H1 (cell line): Measurements from ENCODE around the gene NKIRAS2. TPM values are rescaled to one million over a fixed set of nuclear protein-coding genes. Genes with fewer than 3 reads are reported as not detected.

ENCODE experiments used
- CTCF ChIA-PET: fragments of 300-600 bp; sonication (Branson Sonifier 250); formaldehyde crosslinking; loops from one replicate; lab custom pipeline; 2021; ENCODE audit not compliant: partially characterized antibody; lab: Charles Lee
- POLR2A ChIA-PET: fragments of 300-600 bp; sonication (Branson Sonifier 250); formaldehyde crosslinking; loops from one replicate; lab custom pipeline; 2021; ENCODE audit warnings: inconsistent platforms; ENCODE audit not compliant: partially characterized antibody; lab: Charles Lee
- DNase-seq, 2 experiments: peaks; one replicate each; pipeline versions ENCODE4 v3.0.0 to v3.0.0-alpha.2; 2010 to 2022; ENCODE audit warnings: low spot score in 2 of 2, low read depth in 1 of 2, mixed read lengths in 1 of 2
- FAIRE-seq: peaks from 2 replicates; lab custom pipeline; 2011; peaks lifted over from hg19 to GRCh38; lab: Jason Lieb, UNC
- H2AFZ ChIP-seq: 2 replicates; pipeline ENCODE4 v1.8.1; 2012; ENCODE audit warnings: low read length, inconsistent platforms
- H2AK5ac ChIP-seq: 2 replicates; pipeline ENCODE4 v1.6.1; 2013; ENCODE audit warnings: low read depth, low read length
- H2BK120ac ChIP-seq: replicated peaks from 2 replicates; pipeline ENCODE3; 2013; ENCODE audit warnings: low read depth, low read length, inconsistent platforms
- H2BK12ac ChIP-seq: 2 replicates; pipeline ENCODE4 v1.6.1; 2013; ENCODE audit warnings: low read depth, low read length
- H2BK15ac ChIP-seq: 2 replicates; pipeline ENCODE4 v1.6.1; 2013; ENCODE audit warnings: low read length
- H2BK20ac ChIP-seq: 2 replicates; pipeline ENCODE4 v1.6.1; 2013; ENCODE audit warnings: low read length
- H2BK5ac ChIP-seq: 2 replicates; pipeline ENCODE4 v1.6.1; 2013; ENCODE audit warnings: low read depth, low read length
- H3K14ac ChIP-seq: 2 replicates; pipeline ENCODE4 v1.6.1; 2013; ENCODE audit warnings: inconsistent platforms; ENCODE audit not compliant: insufficient read length
- H3K18ac ChIP-seq: 2 replicates; pipeline ENCODE4 v1.6.1; 2013; ENCODE audit warnings: low read length; ENCODE audit errors: extremely low read depth
- H3K23ac ChIP-seq: 2 replicates; pipeline ENCODE4 v1.6.1; 2013; ENCODE audit warnings: inconsistent platforms; ENCODE audit not compliant: insufficient read length
- H3K23me2 ChIP-seq: 2 replicates; pipeline ENCODE4 v1.6.1; 2013; ENCODE audit warnings: low read depth, low read length
- H3K27ac ChIP-seq: 2 replicates; pipeline ENCODE4 v1.6.1; 2011; ENCODE audit warnings: low read depth, low read length, inconsistent platforms
- H3K27me3 ChIP-seq, 4 experiments: replicated peaks in 1 of 4; 1 replicate in 1 of 4; 2 replicates in 3 of 4; pipeline versions ENCODE4 v1.6.1 to v1.8.1; 2011 to 2013; ENCODE audit warnings: low read length in 3 of 4, mild to moderate bottlenecking in 3 of 4, inconsistent platforms in 2 of 4, mixed read lengths in 2 of 4, moderate library complexity in 1 of 4; ENCODE audit not compliant: control insufficient read depth in 3 of 4, insufficient read depth in 3 of 4; ENCODE audit errors: extremely low read depth in 1 of 4
- H3K36me3 ChIP-seq, 4 experiments: 2 replicates each; pipeline versions ENCODE4 v1.6.1 to v1.8.1; 2011 to 2013; ENCODE audit warnings: mild to moderate bottlenecking in 4 of 4, low read length in 3 of 4, moderate library complexity in 2 of 4, control low read depth in 1 of 4, inconsistent platforms in 1 of 4; ENCODE audit not compliant: insufficient read depth in 4 of 4, control insufficient read depth in 2 of 4
- H3K4ac ChIP-seq: replicated peaks from 2 replicates; pipeline ENCODE3; 2013; ENCODE audit warnings: low read length, low read depth, mixed read lengths, inconsistent platforms; ENCODE audit not compliant: insufficient read length
- H3K4me1 ChIP-seq, 4 experiments: replicated peaks in 1 of 4; 1 replicate in 1 of 4; 2 replicates in 3 of 4; pipeline versions ENCODE4 v1.6.1 to v1.8.1; 2011 to 2013; ENCODE audit warnings: low read length in 3 of 4, inconsistent platforms in 2 of 4, mixed read lengths in 1 of 4; ENCODE audit not compliant: insufficient read depth in 4 of 4, control insufficient read depth in 3 of 4
- H3K4me2 ChIP-seq, 2 experiments: 2 replicates each; pipeline versions ENCODE4 v1.6.1 to v1.8.1; 2011 to 2013; ENCODE audit warnings: low read depth in 2 of 2, low read length in 2 of 2, control low read depth in 1 of 2, inconsistent platforms in 1 of 2, mild to moderate bottlenecking in 1 of 2; ENCODE audit not compliant: insufficient read depth in 1 of 2
- H3K4me3 ChIP-seq, 4 experiments: fragments of 200-600, 300-600 bp in 1 of 4; sonication (generic), shearing (Covaris generic), sonication (Bioruptor Twin) in 1 of 4; 2 replicates each; pipeline versions ENCODE4 v1.5.1 to v1.8.1; 2011 to 2016; ENCODE audit warnings: low read length in 4 of 4, low read depth in 3 of 4, control low read depth in 2 of 4, inconsistent platforms in 2 of 4, mild to moderate bottlenecking in 2 of 4, mixed read lengths in 1 of 4, moderate library complexity in 1 of 4; ENCODE audit not compliant: insufficient read depth in 2 of 4; ENCODE audit errors: extremely low read depth in 1 of 4
- H3K56ac ChIP-seq: replicated peaks from 2 replicates; pipeline ENCODE3; 2013; ENCODE audit warnings: low read depth, mild to moderate bottlenecking, mixed read lengths, low read length, inconsistent platforms; ENCODE audit not compliant: insufficient read length
- H3K79me1 ChIP-seq: 2 replicates; pipeline ENCODE4 v1.6.1; 2013; ENCODE audit warnings: low read depth, low read length, control low read depth
- H3K79me2 ChIP-seq, 2 experiments: 2 replicates each; pipeline versions ENCODE4 v1.6.1 to v1.8.1; 2012 to 2013; ENCODE audit warnings: low read length in 2 of 2, mild to moderate bottlenecking in 2 of 2, inconsistent platforms in 1 of 2; ENCODE audit not compliant: insufficient read depth in 2 of 2, control insufficient read depth in 1 of 2
- H3K9ac ChIP-seq, 4 experiments: replicated peaks in 1 of 4; 1 replicate in 1 of 4; 2 replicates in 3 of 4; pipeline versions ENCODE4 v1.6.1 to v1.8.1; 2011 to 2013; ENCODE audit warnings: low read depth in 3 of 4, low read length in 3 of 4, control low read depth in 2 of 4, mild to moderate bottlenecking in 2 of 4, moderate library complexity in 2 of 4, inconsistent platforms in 1 of 4; ENCODE audit errors: extremely low read depth in 1 of 4
- H3K9me3 ChIP-seq, 2 experiments: 2 replicates each; pipeline versions ENCODE4 v1.6.1 to v1.8.1; 2012 to 2013; ENCODE audit warnings: mild to moderate bottlenecking in 2 of 2, moderate library complexity in 2 of 2, control low read depth in 1 of 2, inconsistent platforms in 1 of 2, low read depth in 1 of 2, low read length in 1 of 2, mixed read lengths in 1 of 2; ENCODE audit not compliant: insufficient read depth in 2 of 2
- H4K20me1 ChIP-seq, 2 experiments: replicated peaks in 1 of 2; 2 replicates each; pipeline versions ENCODE3 to v1.8.1; 2011 to 2013; ENCODE audit warnings: inconsistent platforms in 2 of 2, low read length in 2 of 2, mild to moderate bottlenecking in 1 of 2; ENCODE audit not compliant: insufficient read depth in 2 of 2, control insufficient read depth in 1 of 2
- H4K5ac ChIP-seq: 2 replicates; pipeline ENCODE4 v1.6.1; 2013; ENCODE audit warnings: low read length, low read depth, mixed read lengths, inconsistent platforms; ENCODE audit not compliant: insufficient read length
- H4K8ac ChIP-seq: 2 replicates; pipeline ENCODE4 v1.8.0; 2013; ENCODE audit warnings: mild to moderate bottlenecking, moderate library complexity, low read length, inconsistent platforms; ENCODE audit not compliant: insufficient read depth; ENCODE audit errors: extremely low read depth
- H4K91ac ChIP-seq: replicated peaks from 2 replicates; pipeline ENCODE3; 2013; ENCODE audit warnings: low read length, mixed read lengths, inconsistent platforms; ENCODE audit not compliant: insufficient read length
- CEBPB ChIP-seq: IDR thresholded peaks from 2 replicates; pipeline ENCODE4 v1.6.1; 2012; ENCODE audit warnings: low read depth, low read length
- CTBP2 ChIP-seq: IDR thresholded peaks from 2 replicates; pipeline ENCODE4 v1.7.0; 2011; ENCODE audit warnings: borderline replicate concordance, mild to moderate bottlenecking, moderate library complexity, mixed read lengths, low read length; ENCODE audit not compliant: insufficient read depth, insufficient read length
- RFX5 ChIP-seq: IDR thresholded peaks from 2 replicates; pipeline ENCODE4 v1.6.1; 2011; ENCODE audit warnings: low read depth, low read length, improper control_type of control experiment, borderline replicate concordance
- TAF7 ChIP-seq: optimal IDR thresholded peaks from 2 replicates; pipeline ENCODE3; 2011; ENCODE audit warnings: low read depth, mild to moderate bottlenecking, inconsistent platforms, low read length, moderate library complexity, borderline replicate concordance
- WGBS, 2 experiments: shearing (Covaris generic) in 1 of 2; methylation state at CpG; one replicate each; pipeline versions ENCODE4 v1.1.6 to v1.1.7; 2013 to 2015; ENCODE audit warnings: low lambda C conversion rate in 2 of 2, mixed read lengths in 2 of 2, inconsistent platforms in 1 of 2, low coverage in 1 of 2, missing lambda C conversion rate in 1 of 2; ENCODE audit not compliant: insufficient replicate concordance in 2 of 2, insufficient coverage in 1 of 2, insufficient read length in 1 of 2; ENCODE audit errors: extremely low coverage in 1 of 2, missing lambda C conversion rate in 1 of 2; 5-methylcytosine and 5-hydroxymethylcytosine counted together
- polyA plus RNA-seq, 7 experiments: library from polyadenylated mRNA; depleted of rRNA in 3 of 7; stranded (reverse) in 5 of 7; unstranded in 2 of 7; fragments of >200 nt in 5 of 7; fragments of 200-250 nt in 2 of 7; gene quantifications; 1 replicate in 5 of 7; 2 replicates in 1 of 7; 4 replicates in 1 of 7; pipeline versions ENCODE4 v1.2.1 to v1.2.3, GENCODE V29; 2011 to 2013; ENCODE audit warnings: missing spikeins in 2 of 7, mixed read lengths in 2 of 7
- total RNA-seq: library from RNA; stranded (reverse); fragmentation: NEBNext Ultra II Directional; extraction: Animal tissue kit (Norgen Biotek cat#: 25700); gene quantifications from 2 replicates; pipeline ENCODE4 v1.2.1, GENCODE V29; 2021

Gene NKIRAS2
- total and polyA plus RNA-seq, 2 of the 8 experiments (the other 6 are each of a cell fraction or from before 2014, with no cell fraction given), result 34.5 to 51.1 TPM

- H3K56ac ChIP-seq, result no peak overlapping the region
- no peak overlapping the region for H3K23ac ChIP-seq
- H3K18ac ChIP-seq, result no peak overlapping the region
- no peak overlapping the region for H4K91ac ChIP-seq
- no peaks in the 10 kb centered on the region for H3K79me1 ChIP-seq
- no peak overlapping the region for H3K4me3 ChIP-seq
- no peak overlapping the region for H2BK5ac ChIP-seq
- 93% methylated on average over 2 of the region's 2 CpGs; no CpG with 5 or more reads in 1 of the 2 experiments for WGBS, 2 experiments
- ChIA-PET CTCF (interaction anchor here (1.9 to 3.0 kb wide), 3 partner anchors 12 to 28 kb away, joined by 5 to 8 read pairs (median 6); no protein-coding TSS in a partner anchor), POLR2A (interaction anchor here (0.7 to 1.0 kb wide), 2 partner anchors 15 to 28 kb away, joined by 3 read pairs; no protein-coding TSS in a partner anchor)
- H3K36me3 ChIP-seq, result peaks cover 31 to 90% (median 69%) of the 10 kb centered on the region in 4 experiments
- H4K20me1 ChIP-seq, result peaks cover 0 to 9% of the 10 kb centered on the region in 2 experiments
- no peak overlapping the region for H2BK15ac ChIP-seq
- H4K5ac ChIP-seq, result no peak overlapping the region
- no peak overlapping the region for H4K8ac ChIP-seq
- no peaks in the 10 kb centered on the region for H3K23me2 ChIP-seq
- no peak overlapping the region for H3K4ac ChIP-seq
- H3K79me2 ChIP-seq, result peaks cover 0 to 12% of the 10 kb centered on the region in 2 experiments; a peak in 2 of 4 replicates
- H3K14ac ChIP-seq, result no peak overlapping the region
- no peaks in the 10 kb centered on the region for H3K27me3 ChIP-seq
- H3K4me1 ChIP-seq, result no peaks in the 10 kb centered on the region
- TF ChIP-seq CEBPB (no peak), RFX5 (no peak), TAF7 (no peak), CTBP2 (no peak)
- H2BK20ac ChIP-seq, result no peak overlapping the region
- H3K27ac ChIP-seq, result no peak overlapping the region
- no peak overlapping the region for H2AK5ac ChIP-seq
- no peak overlapping the region for H2AFZ ChIP-seq
- no peak overlapping the region for H3K4me2 ChIP-seq
- no peak overlapping the region for H2BK12ac ChIP-seq
- no peaks in the 10 kb centered on the region for H3K9me3 ChIP-seq
- H2BK120ac ChIP-seq, result no peak overlapping the region
- DNase-seq, result no peak
- FAIRE-seq, result no peak
- H3K9ac ChIP-seq, result no peak overlapping the region
Measured at GRCh38 chr17:41996855-41997164, 23.1 kb upstream of the NKIRAS2 start.
